HEK293 (cell line): Measurements from ENCODE around the gene NEK8.

ENCODE experiments used
- KLF9 ChIP-seq: fragments of 450-650 bp; formaldehyde crosslinking; IDR thresholded peaks from 2 replicates; pipeline ENCODE4 v1.5.1; 2016; ENCODE audit warnings: missing biosample characterization, missing genetic modification characterization, low read depth
- MEIS1 ChIP-seq: sonication (generic); formaldehyde crosslinking; IDR thresholded peaks from 2 replicates; pipeline ENCODE4 v1.8.1; 2022; ENCODE audit warnings: missing genetic modification reagents, mild to moderate bottlenecking, borderline replicate concordance
- ZBTB7A ChIP-seq: fragments of 450-650 bp; formaldehyde crosslinking; IDR thresholded peaks from 2 replicates; pipeline ENCODE4 v1.5.1; 2016; ENCODE audit warnings: low read depth, missing biosample characterization, missing genetic modification characterization
- ZNF112 ChIP-seq: fragments of 450-650 bp; formaldehyde crosslinking; IDR thresholded peaks from 2 replicates; pipeline ENCODE4 v1.5.0; 2017; ENCODE audit warnings: missing biosample characterization, missing genetic modification characterization
- ZNF704 ChIP-seq: fragments of 450-650 bp; formaldehyde crosslinking; IDR thresholded peaks from 2 replicates; pipeline ENCODE4 v1.5.1; 2016; ENCODE audit warnings: missing biosample characterization, missing genetic modification characterization
- TF ChIP-seq, protein P1 (sequence below): fragments of 450-650 bp; formaldehyde crosslinking; IDR thresholded peaks from 2 replicates; pipeline ENCODE4 v1.5.1; 2016; ENCODE audit warnings: missing biosample characterization, missing genetic modification characterization

DNA sequence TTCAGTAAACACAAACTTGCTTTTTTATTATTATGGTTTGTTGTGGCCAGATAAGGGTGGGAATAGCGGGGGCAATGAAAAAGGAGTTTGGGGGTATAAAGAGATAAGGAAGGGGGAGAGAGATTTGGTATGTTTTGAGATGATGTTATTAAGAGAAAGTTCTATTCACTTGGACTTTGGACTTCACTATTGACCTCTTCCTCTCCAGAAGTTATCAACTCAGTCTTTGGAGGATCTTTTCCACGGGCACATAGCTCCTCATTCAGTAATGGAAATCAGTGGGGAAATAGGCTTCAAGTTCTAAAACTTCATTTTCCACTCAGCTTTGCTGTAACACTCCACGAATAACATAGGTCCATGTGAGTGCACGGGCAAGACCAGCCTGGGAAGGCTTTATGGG, 40.1 kb upstream of the NEK8 start:
- TF ChIP-seq ZNF112 (tag by site-specific recombination): no peak
- no peak for TF ChIP-seq KLF9 (tag by site-specific recombination)
- no peak for TF ChIP-seq ZNF704 (tag by site-specific recombination)
- TF ChIP-seq, protein P1, sequence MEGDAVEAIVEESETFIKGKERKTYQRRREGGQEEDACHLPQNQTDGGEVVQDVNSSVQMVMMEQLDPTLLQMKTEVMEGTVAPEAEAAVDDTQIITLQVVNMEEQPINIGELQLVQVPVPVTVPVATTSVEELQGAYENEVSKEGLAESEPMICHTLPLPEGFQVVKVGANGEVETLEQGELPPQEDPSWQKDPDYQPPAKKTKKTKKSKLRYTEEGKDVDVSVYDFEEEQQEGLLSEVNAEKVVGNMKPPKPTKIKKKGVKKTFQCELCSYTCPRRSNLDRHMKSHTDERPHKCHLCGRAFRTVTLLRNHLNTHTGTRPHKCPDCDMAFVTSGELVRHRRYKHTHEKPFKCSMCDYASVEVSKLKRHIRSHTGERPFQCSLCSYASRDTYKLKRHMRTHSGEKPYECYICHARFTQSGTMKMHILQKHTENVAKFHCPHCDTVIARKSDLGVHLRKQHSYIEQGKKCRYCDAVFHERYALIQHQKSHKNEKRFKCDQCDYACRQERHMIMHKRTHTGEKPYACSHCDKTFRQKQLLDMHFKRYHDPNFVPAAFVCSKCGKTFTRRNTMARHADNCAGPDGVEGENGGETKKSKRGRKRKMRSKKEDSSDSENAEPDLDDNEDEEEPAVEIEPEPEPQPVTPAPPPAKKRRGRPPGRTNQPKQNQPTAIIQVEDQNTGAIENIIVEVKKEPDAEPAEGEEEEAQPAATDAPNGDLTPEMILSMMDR: no peak
- TF ChIP-seq ZBTB7A (tag by site-specific recombination): no peak
- no peak for TF ChIP-seq MEIS1
